Activated CD4-positive, alpha-beta T cell treated with anti-CD3 and anti-CD28 coated beads, Interleukin-2, amount 50 U/mL, for 1 hour (primary cell): ENCODE results near the gene USH1C.

Experiments
- DNase-seq: peaks from one replicate; pipeline ENCODE4 v3.0.0-alpha.2; 2020

The USH1C gene

GRCh38 chr11:17544181-17544622 is at the start of gene USH1C:
USH1C (minus strand) TSS chr11:17544416; CDS start chr11:17544307, 109 bp downstream.
- no peak for DNase-seq

DNA sequence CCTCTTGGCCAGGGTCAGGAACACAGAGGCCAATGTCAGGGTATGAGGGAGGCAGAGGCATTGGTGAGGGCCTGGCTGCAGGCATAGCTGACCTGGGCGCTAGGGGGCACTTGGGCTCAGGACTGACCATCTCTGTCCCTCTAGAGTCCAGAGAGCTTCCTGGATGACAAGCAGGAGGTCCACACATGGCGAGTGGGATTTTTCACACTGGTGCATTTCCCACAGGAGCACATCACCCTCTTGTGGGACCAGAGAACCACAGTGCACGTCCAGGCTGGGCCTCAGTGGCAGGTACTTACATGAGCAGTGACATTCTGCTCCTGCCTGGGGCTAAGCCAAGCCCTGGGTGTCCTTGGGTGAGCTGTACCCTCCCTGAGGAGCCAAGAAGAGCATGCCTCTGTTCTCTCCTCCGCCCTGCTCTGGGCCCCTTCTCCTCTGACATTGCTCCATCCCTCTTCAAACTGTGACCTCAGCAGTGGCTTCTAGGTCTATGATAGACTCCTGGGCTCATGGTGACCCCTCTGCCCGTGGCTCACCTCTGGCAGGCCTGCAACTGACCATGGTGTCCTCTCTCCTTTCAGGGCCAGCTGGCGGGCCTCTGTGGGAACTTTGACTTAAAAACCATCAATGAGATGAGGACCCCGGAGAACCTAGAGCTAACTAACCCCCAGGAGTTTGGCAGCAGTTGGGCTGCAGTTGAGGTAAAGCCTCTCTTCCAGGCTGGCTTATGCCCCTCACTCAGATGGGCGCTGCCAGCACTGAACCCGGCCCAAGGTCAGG is 49.4 kb upstream of the USH1C start:
- DNase-seq: no peak

- DNase-seq: no peak
Measured at GRCh38 chr11:17591293-17591692, 47.1 kb upstream of the USH1C start.

- no peak for DNase-seq
Measured at GRCh38 chr11:17590463-17590862, 46.2 kb upstream of the USH1C start.

DNA sequence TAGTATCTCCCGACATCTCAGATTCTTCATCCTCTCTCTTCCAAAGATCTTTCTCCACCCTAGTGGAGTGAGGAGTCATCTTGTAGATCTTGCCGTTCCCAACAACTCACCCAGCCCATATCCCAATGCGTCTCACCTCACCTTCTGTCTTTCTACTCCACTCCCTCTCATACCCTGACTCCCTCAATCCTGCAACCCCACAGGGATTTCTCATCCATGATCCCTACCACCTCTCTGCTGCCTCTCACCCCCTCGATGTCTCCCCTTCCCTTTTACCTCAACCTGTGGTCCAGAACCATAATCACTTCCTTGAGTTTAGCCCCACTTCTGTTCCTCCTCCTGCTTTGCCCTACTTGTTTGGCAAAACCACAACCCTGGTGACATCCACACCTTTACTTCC is 44.5 kb upstream of the USH1C start:
- no peak for DNase-seq

DNA sequence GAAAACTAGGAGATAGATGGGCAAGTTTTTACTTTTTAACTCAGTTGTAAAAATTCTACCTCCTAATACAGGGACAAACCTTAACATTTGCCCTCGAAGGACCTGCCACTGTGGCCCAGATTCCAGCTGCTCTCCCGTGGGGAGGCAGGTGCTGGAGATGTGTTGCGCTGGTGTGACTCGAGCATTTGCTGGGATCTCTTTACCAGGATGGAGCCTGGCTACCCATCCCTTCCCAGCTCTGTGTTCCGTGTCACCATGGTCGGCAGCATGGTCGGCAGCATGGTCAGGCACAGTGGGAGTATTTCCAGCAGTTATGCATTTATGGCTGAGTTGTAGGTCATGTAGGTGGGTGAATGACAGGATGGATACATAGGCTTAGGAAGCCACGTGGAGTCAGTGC is 44.0 kb upstream of the USH1C start:
- DNase-seq: no peak

- DNase-seq: no peak
Measured at GRCh38 chr11:17585911-17586695, 41.9 kb upstream of the USH1C start.

GRCh38 chr11:17581732-17582053 is 37.5 kb upstream of the USH1C start:
- DNase-seq: no peak

GRCh38 chr11:17581036-17581731 is 37.0 kb upstream of the USH1C start:
- no peak for DNase-seq

DNA sequence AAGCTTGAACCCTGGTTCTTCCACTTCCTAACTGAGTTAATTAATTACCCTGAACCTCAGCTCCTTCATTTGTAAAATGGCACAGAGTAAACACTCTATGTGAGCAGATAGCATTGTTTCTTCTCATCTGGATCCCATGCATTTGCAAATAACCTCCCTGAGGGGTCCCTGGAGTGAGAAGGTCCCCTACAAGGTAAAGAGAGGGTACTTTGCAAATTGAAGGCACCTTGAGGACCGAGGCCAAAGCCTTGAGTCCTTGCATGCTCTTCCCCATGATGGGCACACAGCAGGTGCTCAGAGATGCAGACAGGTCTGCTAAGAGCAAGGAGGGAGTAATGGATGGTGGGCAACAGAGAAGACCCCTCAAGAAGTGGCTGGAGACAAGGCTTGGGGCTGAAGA is 36.1 kb upstream of the USH1C start:
- no peak for DNase-seq

DNA sequence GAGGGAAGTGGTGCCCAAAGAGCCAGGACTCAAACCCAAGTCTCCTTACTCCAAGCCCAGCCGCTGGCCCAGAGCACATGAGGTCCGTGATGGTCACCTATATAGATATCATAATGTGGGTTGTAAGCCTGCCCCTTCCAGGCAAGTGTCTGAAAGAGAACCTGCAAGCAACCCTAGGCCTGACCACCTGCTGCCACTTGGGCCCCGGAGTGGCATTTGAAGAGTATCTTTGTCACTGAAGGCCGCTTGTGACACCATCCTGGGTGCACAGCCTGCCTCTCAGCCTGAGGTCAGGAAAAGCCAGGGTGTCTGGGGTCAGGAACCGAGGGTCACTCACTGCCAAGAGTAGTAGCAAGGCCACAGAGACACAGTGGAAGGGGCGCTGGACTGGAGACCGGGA is 35.2 kb upstream of the USH1C start:
- DNase-seq: no peak

DNA sequence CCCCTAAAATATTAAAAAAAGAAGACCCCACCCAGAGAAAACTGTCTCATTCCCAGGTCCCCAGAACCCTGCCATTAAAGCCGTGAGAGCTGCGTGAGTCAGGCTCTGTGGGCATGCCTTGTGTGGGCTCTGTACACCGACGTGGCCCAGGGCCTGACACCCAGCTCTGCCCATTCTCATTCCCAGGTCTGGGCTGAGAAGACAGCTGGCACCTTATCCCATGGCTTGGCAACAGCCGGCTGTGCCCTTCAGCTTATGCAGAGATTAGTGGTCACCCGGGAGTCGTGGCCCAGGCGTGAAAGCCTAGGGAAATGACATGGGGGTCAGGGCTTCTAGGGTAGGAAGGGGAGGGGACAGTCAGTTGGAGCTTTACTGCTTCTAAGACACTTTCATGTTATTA is 34.7 kb upstream of the USH1C start:
- DNase-seq: no peak

DNA sequence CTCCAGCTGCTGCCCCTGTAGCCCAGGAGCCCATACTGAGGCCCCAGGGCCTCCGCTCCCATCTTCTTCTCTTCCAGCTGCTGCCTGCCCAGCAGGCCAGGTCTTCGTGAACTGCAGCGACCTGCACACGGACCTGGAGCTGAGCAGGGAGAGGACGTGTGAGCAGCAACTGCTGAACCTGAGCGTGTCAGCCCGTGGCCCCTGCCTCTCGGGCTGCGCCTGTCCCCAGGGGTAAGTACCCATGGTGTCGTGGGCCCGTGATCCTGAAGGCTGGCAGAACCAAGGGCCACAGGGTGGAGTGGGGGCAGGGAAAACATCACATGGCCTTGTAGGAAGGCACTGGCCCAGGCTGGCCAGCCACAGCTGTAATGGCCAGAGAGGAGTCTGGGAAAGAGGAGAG is 34.1 kb upstream of the USH1C start:
- no peak for DNase-seq

DNA sequence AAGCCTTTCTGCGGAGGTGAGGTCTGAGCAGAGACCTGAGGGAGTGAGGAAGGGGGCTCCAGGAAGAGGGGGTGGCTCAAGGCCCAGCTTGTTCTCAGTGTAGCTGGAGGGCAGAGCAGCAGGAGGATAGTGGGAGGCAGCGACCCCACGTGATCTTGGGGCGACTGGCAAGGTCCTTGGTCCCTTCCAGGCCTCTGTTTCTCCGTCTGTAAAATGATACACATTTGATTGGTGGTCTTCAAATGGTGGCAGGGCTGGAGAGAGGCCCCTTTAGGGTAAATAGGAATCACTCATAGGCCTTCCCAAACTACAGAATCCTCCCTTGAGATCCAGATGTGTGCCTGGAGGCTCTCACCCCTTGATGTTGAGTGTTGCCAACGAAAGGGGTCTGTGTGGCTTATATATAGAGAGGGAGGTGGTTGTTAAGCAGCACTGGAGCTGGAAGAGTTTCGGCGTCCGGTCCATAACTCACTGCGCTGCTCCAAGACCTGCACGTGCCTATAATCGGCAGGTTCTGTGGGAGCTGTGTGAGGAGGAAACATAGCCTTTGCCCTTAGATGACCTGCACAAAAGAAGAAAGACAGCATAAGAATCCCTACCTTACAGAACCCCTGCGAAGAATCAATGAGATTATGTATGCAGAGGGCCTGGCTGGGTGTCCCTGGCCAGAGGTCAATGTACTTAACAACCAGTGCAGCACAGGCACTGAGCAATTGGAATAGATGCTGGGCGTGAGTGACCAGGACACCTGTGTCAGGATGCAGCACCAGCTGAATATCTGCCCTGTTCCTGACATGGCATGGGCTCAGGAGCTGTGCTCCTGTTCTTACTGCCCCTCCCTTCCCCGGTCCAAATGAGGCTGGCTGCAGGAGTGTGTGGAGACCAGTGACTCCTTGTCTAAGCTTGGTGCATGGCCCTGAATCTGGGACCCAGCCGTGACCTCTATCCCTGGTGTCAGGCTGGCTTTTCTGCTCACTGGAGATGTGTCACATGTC is 31.5 kb upstream of the USH1C start:
- no peak for DNase-seq

- no peak for DNase-seq
Measured at GRCh38 chr11:17574141-17575091, 30.2 kb upstream of the USH1C start.

DNA sequence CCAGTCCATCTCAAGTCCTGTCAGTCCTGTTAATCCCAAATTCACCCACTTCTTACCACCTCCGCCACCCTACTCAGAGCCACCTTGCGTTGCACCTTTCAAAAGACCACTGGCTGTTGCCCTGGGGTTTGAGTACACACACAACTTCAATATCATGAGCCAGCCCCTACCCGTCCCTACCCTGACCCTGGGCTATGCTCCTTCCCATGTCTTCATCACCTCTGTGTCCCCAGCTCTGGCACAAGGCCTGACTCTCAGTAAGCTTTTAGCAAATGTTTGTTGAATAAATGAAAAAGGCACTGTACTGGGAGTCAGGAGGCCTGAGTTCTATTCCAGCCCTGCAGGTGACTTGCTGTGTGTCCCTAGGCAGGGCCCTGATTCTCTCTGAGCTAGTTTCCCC is 29.3 kb upstream of the USH1C start:
- no peak for DNase-seq

DNA sequence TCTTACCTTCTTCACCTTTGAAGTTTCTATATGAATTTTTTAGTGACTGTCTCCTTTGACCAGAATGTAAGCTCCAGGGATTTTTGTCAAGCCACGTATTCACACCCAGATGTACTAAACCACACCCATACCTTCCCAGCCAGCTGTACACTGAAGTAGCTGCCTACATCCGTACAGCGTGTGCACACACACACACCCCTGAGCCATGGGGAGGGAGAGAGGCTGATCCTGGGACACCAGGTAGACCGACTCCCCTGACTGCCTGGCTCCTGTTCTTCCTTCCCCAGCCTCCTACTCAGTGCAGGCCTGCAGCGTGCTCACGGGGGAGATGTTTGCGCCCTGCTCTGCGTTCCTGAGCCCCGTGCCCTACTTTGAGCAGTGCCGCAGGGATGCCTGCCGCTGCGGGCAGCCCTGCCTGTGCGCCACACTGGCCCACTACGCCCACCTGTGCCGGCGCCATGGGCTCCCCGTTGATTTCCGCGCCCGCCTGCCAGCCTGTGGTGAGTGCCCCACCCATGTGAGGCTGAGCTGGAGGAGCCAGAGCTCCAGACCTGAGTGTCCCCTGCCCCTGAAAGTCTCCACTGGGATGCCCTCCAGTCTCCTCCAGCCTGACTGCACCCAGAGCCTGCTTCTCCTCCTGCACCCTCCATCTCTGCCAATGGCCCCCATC is 28.7 kb upstream of the USH1C start:
- no peak for DNase-seq

GRCh38 chr11:17572359-17572690 is 28.1 kb upstream of the USH1C start:
- no peak for DNase-seq

GRCh38 chr11:17571431-17572358 is 27.5 kb upstream of the USH1C start:
- no peak for DNase-seq

DNA sequence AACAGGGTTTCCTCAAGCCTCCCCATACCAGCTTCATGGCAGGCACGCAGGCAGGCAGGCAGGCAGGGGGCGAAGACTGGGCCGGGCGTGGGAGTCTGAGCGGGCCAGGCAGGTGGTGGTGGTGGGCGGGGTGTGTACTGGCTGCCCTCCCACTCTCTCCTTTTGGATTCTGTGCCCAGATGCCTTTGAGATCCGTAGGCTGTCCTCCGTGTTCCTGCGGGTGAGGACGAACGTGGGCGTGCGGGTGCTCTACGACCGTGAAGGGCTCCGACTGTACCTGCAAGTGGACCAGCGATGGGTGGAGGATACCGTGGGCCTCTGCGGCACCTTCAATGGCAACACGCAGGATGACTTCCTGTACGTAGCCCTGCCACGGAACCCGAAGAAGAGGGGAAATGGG is 25.8 kb upstream of the USH1C start:
- no peak for DNase-seq
